NCI-H1417 treated with DMSO at 0.1 percent for 48 hours (cell line): ENCODE results near the gene MAPRE3.

Source experiments
- DNase-seq: peaks from one replicate; lab custom pipeline; 2025; lab: John Stamatoyannopoulos, UW

Gene MAPRE3

GRCh38 chr2:27040282-27040681 is 69.8 kb downstream of the MAPRE3 start:
- DNase-seq = no peak

- DNase-seq = no peak
Measured at GRCh38 chr2:27041752-27042151, 71.3 kb downstream of the MAPRE3 start.

DNA sequence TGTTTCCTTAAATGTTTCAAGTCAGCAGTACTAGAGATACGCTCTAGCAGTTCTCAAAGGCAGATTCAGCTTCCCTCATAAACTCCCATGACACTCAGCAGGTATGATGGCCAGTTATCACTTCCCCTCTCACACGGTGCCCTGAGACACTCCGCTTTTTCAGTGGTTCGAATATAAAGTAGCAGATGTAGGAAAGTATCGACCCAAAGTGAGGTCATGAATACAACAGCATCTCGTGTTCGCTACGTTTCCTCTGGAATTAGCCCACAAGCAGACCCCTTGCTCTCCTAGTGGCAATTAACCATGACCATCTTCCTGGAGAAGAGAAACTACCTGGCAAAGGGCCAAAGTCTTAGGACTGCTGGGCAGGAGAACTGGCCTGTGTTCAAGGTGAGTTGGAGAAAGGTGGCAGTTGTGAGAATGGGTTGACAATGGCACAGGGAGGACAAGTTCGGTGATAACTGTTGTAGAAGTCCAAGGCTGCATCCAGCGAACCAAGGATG is 71.8 kb downstream of the MAPRE3 start:
- DNase-seq = no peak

DNA sequence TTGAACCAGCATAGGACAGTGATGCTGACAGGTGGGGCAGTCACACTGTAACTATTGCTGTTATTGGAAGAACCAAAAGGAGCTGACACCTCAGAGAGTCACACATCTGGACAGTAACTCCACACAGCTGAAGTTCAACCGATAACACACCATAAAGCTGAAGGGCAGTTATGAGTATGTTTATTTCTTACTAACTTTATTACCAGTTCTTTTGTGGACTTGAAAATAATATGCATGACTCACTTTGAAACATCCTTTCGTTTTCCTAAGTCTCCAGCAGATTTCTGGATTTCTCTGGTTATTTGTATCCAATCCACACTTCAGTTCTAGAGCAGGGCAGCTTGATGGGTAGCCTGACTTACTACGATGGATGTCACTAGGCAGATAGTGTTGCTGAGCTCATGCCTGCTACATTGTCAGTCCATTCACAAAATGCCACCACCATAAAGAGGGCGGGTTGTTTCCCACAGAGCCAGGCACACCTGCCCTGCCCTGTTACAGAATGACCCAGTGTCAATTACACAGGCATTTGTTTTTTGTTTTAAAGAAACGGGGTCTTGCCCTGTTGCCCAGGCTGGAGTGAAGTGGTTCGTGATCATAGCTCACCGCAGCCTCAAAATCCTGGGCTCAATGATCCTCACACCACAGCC is 72.7 kb downstream of the MAPRE3 start:
- no peak for DNase-seq

GRCh38 chr2:27049422-27050280 is 79.2 kb downstream of the MAPRE3 start:
- DNase-seq = no peak

- peak; percentile 96 for DNase-seq
Measured at GRCh38 chr2:27050281-27050995, 80.0 kb downstream of the MAPRE3 start.

DNA sequence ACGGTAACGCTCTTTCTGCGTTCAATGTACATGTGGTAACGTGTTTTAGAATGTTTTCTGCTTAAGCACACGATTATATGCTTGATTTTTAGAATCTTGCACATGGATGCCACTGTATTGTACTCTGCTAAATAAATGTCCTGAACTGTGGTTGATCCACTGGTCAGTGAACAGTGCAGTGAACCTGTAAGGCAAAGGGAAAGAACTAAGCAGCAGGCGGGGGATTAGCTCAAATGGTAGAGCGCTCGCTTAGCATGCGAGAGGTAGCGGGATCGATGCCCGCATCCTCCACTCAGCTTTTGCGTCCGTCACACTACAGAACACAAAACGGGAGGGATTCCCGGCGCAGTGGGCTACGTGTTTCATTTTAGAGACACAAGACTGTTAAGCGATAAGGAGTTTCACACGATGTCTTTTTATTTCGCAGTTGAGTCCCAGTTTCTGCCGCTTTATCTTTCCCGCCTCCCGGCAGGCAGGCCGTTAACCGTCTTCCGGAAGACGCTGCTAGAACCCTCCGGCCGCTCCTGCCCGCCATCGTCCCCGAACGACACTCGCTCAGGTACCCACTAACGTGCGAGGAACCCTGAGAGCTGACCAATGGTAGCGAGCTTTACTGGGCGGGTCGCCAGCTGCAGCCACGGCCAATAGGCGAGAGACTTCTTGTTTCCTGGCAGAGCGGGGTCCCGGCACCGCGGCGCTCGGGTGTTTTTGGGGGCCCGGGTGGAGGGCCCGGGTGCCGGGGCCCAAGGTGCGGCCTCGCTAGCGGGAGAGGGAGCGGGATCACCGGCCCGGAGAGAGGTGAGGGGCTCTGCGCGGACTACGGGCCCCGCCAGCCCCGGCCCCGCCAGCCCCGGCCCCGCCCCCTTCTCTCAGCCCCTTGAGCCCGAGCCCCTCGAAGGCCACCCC is 80.8 kb downstream of the MAPRE3 start, which contains the start of gene AGBL5:
TSS of gene AGBL5 (plus strand) at position 673 of the 906 bp plus-strand sequence. CDS start 1,291 bp downstream, outside the sequence.
- DNase-seq = peak; percentile 81

- no peak for DNase-seq
Measured at GRCh38 chr2:27051902-27052645, 81.6 kb downstream of the MAPRE3 start.

GRCh38 chr2:27053321-27053720 is 82.9 kb downstream of the MAPRE3 start:
- DNase-seq = no peak

DNA sequence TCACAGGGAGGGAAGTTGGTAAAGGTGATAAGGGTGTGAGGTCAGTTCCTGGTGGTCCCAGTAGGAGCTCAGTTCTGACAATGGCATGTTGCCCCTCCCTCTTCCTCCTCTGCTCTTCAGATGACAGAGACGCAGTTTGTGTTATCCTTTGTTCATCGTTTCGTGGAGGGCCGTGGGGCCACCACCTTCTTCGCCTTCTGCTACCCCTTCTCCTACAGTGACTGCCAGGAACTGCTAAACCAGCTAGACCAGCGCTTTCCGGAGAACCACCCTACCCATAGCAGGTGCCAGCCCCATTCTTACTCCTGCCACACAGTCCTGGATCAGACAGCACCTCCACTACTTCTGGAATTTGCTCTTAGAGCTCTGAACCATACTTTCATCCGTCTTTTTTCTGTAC is 83.3 kb downstream of the MAPRE3 start:
- no peak for DNase-seq

- DNase-seq = no peak
Measured at GRCh38 chr2:27054721-27055120, 84.3 kb downstream of the MAPRE3 start.

DNA sequence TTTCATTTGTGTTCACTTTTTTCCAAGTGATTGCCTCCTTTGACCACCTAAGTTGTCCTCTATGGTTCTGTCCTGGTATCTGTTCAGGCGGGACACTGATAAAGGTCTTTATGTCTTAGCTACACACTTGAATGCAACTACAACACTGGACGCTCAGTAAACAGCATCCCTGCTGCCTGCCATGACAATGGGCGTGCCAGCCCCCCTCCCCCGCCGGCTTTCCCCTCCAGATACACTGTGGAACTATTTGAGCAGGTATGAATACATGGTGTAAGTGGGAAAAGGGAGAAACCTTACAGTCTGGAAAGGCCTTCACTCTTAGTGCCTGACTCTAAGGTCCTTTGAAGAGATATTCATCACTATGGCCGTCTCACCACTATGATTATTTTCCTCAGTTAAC is 86.7 kb downstream of the MAPRE3 start:
- no peak for DNase-seq

DNA sequence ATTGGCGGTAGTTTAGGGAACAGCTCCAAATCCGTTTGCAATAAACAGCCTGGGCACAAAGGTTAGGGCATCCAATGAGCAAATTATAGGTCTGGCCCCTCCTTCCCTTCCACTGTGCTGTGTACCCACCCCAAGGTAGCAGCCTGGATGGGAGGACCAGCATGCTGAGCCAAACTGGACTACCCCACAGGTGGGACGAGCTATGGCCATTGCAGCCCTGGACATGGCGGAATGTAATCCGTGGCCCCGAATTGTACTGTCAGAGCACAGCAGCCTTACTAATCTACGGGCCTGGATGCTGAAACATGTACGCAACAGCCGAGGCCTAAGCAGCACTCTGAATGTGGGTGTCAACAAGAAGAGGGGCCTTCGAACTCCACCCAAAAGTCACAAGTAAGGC is 87.8 kb downstream of the MAPRE3 start:
- DNase-seq = no peak

GRCh38 chr2:27059141-27059820 is 88.8 kb downstream of the MAPRE3 start:
- no peak for DNase-seq

DNA sequence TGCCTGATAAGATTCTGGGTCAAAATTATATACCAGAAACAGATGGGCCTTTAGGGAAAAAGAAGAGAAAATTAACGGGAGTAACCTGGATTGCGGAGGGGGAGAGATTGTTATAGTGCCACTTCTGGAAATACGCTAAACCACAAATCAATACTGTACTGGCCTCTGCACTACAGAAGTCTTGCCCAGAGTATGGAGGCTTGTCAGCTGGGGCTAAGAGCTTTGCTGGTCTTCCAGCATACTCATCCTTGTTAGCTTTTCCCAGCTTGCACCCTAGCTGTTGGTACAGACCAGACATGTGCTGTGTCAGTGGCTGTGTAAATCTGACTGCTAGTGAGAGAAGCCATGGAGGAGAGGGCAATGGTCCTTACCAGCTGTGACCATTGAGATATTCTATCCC is 89.9 kb downstream of the MAPRE3 start:
- no peak for DNase-seq

- DNase-seq = no peak
Measured at GRCh38 chr2:27065128-27065527, 94.7 kb downstream of the MAPRE3 start.

- no peak for DNase-seq
Measured at GRCh38 chr2:27067385-27067784, 96.9 kb downstream of the MAPRE3 start.

DNA sequence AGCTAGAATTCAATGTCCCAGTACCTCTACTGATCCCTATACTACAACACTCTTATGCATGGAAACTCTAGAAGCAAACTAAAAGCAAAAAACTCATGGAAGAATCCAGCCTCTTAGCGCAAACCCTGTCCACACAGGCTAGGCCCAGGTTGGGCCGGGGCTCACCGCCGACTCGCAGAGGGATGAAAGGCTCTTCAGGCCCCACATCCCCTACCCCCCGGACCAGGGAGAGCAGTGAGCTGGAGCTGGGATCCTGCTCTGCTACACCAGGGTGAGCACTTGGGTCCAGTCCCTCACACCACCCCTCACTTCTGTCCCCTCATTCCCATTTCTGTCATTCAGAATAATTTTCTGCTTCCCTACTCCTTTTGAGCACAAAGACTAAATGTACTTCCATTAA is 99.0 kb downstream of the MAPRE3 start:
- DNase-seq = no peak

DNA sequence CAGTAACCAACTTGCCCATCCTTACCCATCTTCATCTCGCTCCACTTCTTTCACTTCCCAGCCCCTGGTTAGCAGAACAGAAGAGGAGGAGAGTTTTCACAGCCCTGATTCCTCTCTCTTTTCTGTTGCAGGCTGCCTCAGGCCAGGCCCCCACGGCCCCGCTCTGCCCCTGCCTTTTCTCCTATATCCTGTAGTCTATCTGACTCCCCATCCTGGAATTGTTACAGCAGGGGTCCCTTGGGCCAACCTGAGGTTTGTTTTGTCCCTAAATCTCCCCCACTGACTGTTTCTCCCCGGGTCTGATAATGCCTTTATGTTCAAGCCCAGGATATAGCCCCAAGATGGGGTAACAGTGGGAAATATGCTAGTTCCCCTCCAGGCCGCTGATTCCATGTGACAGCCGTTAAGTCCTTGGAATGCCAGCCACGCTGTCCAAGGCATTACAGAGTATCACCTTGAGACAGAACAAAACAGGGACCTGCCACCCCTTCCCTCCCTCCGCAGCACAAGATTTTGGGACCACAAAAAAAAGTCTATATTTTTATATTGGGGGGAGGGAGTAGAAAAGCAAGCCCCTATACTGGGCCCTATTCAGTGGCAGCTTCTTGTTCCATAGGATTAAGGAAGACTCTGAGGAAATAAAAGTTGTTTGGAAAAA is 99.7 kb downstream of the MAPRE3 start:
- no peak for DNase-seq
